ENCODE measurements around the gene LYAR. TPM values are rescaled to one million over a fixed set of nuclear protein-coding genes. Genes with fewer than 3 reads are reported as not detected.

The LYAR gene
- total RNA-seq, 4 donors from 2014 or later: 4.7 to 16.1 (median 10.3) TPM

DNA sequence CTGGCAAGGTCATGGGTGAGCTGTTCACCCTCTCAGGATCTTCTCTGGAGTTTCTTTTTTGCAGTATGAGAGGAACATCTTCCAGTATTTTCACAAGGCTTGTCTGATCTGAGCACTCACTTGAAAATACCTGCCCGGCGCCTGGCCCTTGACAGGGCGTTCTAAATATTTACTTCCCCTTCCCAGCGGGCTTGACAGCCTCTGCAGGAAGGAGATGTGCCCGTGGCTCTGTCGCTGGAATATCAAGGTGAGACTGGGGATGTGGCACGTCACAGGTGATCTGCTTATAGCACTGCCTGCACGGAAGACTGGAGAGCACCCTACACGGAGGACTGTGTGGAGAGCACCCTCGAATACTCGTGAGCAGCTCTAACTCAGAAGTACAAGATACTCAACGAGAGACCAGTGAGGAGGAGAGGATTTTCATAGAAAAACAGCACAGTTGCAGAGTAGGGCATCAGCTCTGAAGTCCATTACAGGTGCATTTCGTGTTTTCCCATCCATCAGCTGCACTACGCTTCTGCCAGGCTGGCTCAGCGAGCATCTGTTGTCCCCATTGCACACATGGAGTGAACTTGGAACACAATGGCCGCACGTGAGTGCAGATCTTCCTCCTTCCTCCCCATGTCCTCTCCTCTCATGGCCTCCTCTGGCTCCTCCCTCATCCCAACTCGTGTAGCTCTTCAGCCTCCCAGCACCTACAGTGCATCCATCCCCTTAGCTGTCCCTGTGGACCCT lies 32.2 kb upstream of the LYAR start:
- H3K4me3 ChIP-seq: no peak overlapping the region
- no peak for DNase-seq (ENCODE audit: low spot score in 2 of 2)
- WGBS, 2 donors: 87 to 90% methylated on average over 18 of the region's 18 CpGs
- H3K9me3 ChIP-seq: no peaks in the 10 kb centered on the region
- H3K36me3 ChIP-seq: peaks cover 0 to 56% (median 7%) of the 10 kb centered on the region in 3 donors
- TF ChIP-seq POLR2A (IDR thresholded peaks at IDR 0.05) (no peak), EP300 (IDR thresholded peaks at IDR 0.05) (no peak), CTCF (IDR thresholded peaks at IDR 0.05) (no peak)
- no peaks in the 10 kb centered on the region for H3K4me1 ChIP-seq
- no peaks in the 10 kb centered on the region for H3K27me3 ChIP-seq
- H3K27ac ChIP-seq: no peak overlapping the region

- no peak overlapping the region for H3K27ac ChIP-seq
- H3K27me3 ChIP-seq: no peaks in the 10 kb centered on the region
- no peak overlapping the region for H3K4me3 ChIP-seq
- H3K9me3 ChIP-seq: no peaks in the 10 kb centered on the region
- WGBS, 2 donors: 94 to 95% methylated on average over 18 to 25 of the region's 26 CpGs
- no peaks in the 10 kb centered on the region for H3K4me1 ChIP-seq
- TF ChIP-seq CTCF (IDR thresholded peaks at IDR 0.05) (no peak), EP300 (IDR thresholded peaks at IDR 0.05) (no peak), POLR2A (IDR thresholded peaks at IDR 0.05) (no peak)
- peaks cover 0 to 66% (median 7%) of the 10 kb centered on the region in 3 donors for H3K36me3 ChIP-seq
- no peak for DNase-seq (ENCODE audit: low spot score in 2 of 2)
Observed at GRCh38 chr4:4320951-4321714, 31.2 kb upstream of the LYAR start.

- 92 to 95% methylated on average over 15 of the region's 15 CpGs for WGBS, 2 donors
- H3K4me1 ChIP-seq: no peaks in the 10 kb centered on the region
- no peak for DNase-seq (ENCODE audit: low spot score in 2 of 2)
- no peaks in the 10 kb centered on the region for H3K27me3 ChIP-seq
- no peak overlapping the region for H3K27ac ChIP-seq
- H3K4me3 ChIP-seq: no peak overlapping the region
- H3K36me3 ChIP-seq: peaks cover 0 to 72% (median 7%) of the 10 kb centered on the region in 3 donors
- H3K9me3 ChIP-seq: no peaks in the 10 kb centered on the region
- TF ChIP-seq CTCF (IDR thresholded peaks at IDR 0.05): no peak
- TF ChIP-seq EP300 (IDR thresholded peaks at IDR 0.05): no peak
- no peak for TF ChIP-seq POLR2A (IDR thresholded peaks at IDR 0.05)
Observed at GRCh38 chr4:4320528-4320927, 30.6 kb upstream of the LYAR start.

GRCh38 chr4:4317496-4318232 lies 27.7 kb upstream of the LYAR start:
- Histone ChIP-seq H3K27me3 (no peaks in the 10 kb centered on the region), H3K4me3 (no peak overlapping the region), H3K9me3 (no peaks in the 10 kb centered on the region), H3K4me1 (no peaks in the 10 kb centered on the region), H3K27ac (no peak overlapping the region), H3K36me3 (peaks cover 0 to 99% (median 7%) of the 10 kb centered on the region in 3 donors)
- TF ChIP-seq EP300 (IDR thresholded peaks at IDR 0.05): no peak
- no peak for TF ChIP-seq CTCF (IDR thresholded peaks at IDR 0.05)
- TF ChIP-seq POLR2A (IDR thresholded peaks at IDR 0.05): no peak
- DNase-seq (ENCODE audit: low spot score in 2 of 2): no peak
- 92 to 93% methylated on average over 22 of the region's 23 CpGs for WGBS, 2 donors

Data from tibial nerve (tissue), 4 donors.